ENCODE measurements around the gene AQP3.

DNA sequence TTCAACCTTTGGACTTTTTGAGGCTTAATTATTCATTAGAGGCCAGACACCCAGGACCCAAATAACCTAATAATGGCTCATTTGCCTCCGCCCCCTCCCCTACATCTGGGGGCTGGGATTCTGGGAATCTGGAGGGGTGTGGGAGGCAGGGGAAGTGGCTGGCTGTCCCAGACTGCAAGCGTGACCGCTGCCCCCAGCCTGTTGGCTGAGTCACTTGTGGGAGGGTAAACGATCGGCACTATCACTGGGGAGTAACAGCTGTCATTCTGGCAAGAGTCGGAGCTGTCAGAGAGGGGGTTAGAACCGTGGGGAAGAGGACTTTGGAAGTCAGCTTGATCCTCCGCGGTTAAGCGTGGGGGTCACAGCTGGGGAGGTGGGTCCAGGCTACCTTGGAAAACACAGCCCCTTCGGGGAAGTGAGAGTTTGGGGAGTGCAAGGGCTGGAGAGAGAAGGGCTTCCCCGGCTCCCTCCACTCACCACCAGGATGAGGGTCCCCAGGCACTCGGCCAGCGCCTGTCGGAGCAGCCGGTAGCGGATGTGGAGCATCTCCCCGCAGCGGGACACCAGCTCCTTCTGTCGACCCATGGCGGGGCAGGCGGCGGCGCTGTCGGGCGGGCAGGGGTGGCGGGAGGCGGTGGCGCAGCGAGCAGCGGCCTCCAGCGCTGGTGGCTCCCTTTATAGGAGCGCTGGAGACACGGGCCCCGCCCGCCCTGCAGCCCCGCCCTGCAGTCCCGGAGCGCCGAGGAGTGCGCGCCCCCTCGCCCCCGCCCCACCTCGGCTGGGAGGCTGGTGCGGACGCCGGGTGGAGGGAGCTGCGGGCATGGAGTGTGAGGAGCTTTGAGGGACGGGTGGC is at the start of gene AQP3:
- TF ChIP-seq, protein P1, sequence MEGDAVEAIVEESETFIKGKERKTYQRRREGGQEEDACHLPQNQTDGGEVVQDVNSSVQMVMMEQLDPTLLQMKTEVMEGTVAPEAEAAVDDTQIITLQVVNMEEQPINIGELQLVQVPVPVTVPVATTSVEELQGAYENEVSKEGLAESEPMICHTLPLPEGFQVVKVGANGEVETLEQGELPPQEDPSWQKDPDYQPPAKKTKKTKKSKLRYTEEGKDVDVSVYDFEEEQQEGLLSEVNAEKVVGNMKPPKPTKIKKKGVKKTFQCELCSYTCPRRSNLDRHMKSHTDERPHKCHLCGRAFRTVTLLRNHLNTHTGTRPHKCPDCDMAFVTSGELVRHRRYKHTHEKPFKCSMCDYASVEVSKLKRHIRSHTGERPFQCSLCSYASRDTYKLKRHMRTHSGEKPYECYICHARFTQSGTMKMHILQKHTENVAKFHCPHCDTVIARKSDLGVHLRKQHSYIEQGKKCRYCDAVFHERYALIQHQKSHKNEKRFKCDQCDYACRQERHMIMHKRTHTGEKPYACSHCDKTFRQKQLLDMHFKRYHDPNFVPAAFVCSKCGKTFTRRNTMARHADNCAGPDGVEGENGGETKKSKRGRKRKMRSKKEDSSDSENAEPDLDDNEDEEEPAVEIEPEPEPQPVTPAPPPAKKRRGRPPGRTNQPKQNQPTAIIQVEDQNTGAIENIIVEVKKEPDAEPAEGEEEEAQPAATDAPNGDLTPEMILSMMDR (IDR thresholded peaks at IDR 0.05): peak in 3 of 4 experiments; percentile 10 to 61 (median 20)
- no peak for TF ChIP-seq EP300 (IDR thresholded peaks at IDR 0.05)
- no peak for TF ChIP-seq POLR2A (IDR thresholded peaks at IDR 0.05)
